ENCODE data around the gene NUP98.

GRCh38 chr11:3723014-3723708 is 74.2 kb downstream of the NUP98 start:
- no peak for TF ChIP-seq FOXK2 (IDR thresholded peaks at IDR 0.05)
- TF ChIP-seq SUZ12 (IDR thresholded peaks at IDR 0.05), result no peak
- TF ChIP-seq FOXM1 (IDR thresholded peaks at IDR 0.05; ENCODE audit: borderline replicate concordance), result no peak
- TF ChIP-seq FOXA1 (IDR thresholded peaks at IDR 0.05), result no peak
- TF ChIP-seq TARDBP (IDR thresholded peaks at IDR 0.05), result no peak
- TF ChIP-seq ZNF384 (IDR thresholded peaks at IDR 0.05), result no peak

Measured in HEK293T (cell line).